Measurements from ENCODE around the gene SAMD15.
A peak's percentile ranks its signal among the peaks of the same experiment; 100 is the strongest.
"Not testable (repeated sequence)": the region's sequence is repeated elsewhere in the genome, so short reads cannot be mapped to it uniquely, and the experiment has no call there.

The SAMD15 gene

DNA sequence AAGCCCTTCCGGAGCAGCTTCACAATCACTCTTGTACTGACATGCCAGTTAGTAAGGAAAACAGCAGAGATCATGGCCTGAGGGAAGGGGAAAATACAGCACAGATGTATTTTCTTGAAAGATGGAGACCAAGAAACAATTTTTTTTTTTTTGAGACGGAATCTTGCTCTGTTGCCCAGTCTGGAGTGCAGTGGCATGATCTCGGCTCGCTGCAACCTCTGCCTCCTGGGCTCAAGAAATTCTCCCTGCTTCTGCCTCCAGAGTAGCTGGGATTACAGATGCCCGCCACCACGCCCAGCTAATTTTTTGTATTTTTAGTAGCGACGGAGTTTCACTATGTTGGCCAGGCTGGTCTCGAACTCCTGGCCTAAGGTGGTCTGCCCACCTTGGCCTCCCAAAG lies 39.9 kb upstream of the SAMD15 start:
- H3K27ac ChIP-seq (ENCODE audit: extremely low read depth, low read depth, low read length); H3K4me3 ChIP-seq (ENCODE audit: low read depth, low read length); CTCF ChIA-PET; H3K9me3 ChIP-seq (ENCODE audit: control insufficient read depth, insufficient read depth, low read depth, low read length); H3K4me1 ChIP-seq (ENCODE audit: control insufficient read depth, insufficient read depth, low read length); POLR2A ChIA-PET: not testable (repeated sequence)
- peaks cover 0 to 27% of the 10 kb centered on the region in 2 experiments; a peak in 2 of 3 replicates for H3K36me3 ChIP-seq (ENCODE audit: control insufficient read depth in 2 of 2, insufficient read depth in 1 of 2, low read length in 2 of 2)
- TF ChIP-seq ZNF121 (tag by site-specific recombination; IDR thresholded peaks at IDR 0.05): peak; percentile 45; the same call in 1 of the 2 replicates
- TF ChIP-seq, protein P1, sequence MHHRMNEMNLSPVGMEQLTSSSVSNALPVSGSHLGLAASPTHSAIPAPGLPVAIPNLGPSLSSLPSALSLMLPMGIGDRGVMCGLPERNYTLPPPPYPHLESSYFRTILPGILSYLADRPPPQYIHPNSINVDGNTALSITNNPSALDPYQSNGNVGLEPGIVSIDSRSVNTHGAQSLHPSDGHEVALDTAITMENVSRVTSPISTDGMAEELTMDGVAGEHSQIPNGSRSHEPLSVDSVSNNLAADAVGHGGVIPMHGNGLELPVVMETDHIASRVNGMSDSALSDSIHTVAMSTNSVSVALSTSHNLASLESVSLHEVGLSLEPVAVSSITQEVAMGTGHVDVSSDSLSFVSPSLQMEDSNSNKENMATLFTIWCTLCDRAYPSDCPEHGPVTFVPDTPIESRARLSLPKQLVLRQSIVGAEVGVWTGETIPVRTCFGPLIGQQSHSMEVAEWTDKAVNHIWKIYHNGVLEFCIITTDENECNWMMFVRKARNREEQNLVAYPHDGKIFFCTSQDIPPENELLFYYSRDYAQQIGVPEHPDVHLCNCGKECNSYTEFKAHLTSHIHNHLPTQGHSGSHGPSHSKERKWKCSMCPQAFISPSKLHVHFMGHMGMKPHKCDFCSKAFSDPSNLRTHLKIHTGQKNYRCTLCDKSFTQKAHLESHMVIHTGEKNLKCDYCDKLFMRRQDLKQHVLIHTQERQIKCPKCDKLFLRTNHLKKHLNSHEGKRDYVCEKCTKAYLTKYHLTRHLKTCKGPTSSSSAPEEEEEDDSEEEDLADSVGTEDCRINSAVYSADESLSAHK (tag by site-specific recombination; IDR thresholded peaks at IDR 0.05): peak; percentile 58; the same call in 1 of the 2 replicates

DNA sequence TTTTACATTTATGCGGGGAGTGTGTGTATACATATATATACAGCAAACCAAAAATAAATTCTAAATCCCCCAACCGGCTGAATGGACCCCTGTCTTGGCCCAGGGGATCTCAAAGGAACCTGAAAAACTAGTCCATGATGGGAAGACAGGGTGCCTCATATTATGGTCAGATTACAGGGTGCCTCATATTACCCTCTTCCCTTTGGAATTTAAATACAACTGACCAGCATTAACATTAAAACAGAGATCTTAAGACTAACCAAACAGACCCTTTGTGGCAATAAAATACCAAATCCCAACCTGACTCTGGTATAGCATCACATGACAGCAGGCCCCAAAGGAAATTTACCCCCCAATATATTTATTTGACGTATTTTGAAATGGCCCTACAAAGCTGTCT lies 39.3 kb upstream of the SAMD15 start:
- TF ChIP-seq, protein P2, sequence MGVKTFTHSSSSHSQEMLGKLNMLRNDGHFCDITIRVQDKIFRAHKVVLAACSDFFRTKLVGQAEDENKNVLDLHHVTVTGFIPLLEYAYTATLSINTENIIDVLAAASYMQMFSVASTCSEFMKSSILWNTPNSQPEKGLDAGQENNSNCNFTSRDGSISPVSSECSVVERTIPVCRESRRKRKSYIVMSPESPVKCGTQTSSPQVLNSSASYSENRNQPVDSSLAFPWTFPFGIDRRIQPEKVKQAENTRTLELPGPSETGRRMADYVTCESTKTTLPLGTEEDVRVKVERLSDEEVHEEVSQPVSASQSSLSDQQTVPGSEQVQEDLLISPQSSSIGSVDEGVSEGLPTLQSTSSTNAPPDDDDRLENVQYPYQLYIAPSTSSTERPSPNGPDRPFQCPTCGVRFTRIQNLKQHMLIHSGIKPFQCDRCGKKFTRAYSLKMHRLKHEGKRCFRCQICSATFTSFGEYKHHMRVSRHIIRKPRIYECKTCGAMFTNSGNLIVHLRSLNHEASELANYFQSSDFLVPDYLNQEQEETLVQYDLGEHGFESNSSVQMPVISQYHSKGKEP (tag by site-specific recombination; IDR thresholded peaks at IDR 0.05): no peak
- no peak for TF ChIP-seq ZNF624 (tag by site-specific recombination; IDR thresholded peaks at IDR 0.05)
- no peak for TF ChIP-seq ZFP69B (tag by site-specific recombination; IDR thresholded peaks at IDR 0.05)
- no peak for TF ChIP-seq ZNF350 (tag by site-specific recombination; IDR thresholded peaks at IDR 0.05)
- TF ChIP-seq, protein P3, sequence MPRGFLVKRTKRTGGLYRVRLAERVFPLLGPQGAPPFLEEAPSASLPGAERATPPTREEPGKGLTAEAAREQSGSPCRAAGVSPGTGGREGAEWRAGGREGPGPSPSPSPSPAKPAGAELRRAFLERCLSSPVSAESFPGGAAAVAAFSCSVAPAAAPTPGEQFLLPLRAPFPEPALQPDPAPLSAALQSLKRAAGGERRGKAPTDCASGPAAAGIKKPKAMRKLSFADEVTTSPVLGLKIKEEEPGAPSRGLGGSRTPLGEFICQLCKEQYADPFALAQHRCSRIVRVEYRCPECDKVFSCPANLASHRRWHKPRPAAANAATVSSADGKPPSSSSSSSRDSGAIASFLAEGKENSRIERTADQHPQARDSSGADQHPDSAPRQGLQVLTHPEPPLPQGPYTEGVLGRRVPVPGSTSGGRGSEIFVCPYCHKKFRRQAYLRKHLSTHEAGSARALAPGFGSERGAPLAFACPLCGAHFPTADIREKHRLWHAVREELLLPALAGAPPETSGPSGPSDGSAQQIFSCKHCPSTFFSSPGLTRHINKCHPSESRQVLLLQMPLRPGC (tag by site-specific recombination; IDR thresholded peaks at IDR 0.05): no peak
- no peak for TF ChIP-seq KLF10 (tag by site-specific recombination; IDR thresholded peaks at IDR 0.05)
- TF ChIP-seq ZNF843 (tag by site-specific recombination; IDR thresholded peaks at IDR 0.05): no peak
- no peak for TF ChIP-seq ZNF138 (tag by site-specific recombination; IDR thresholded peaks at IDR 0.05; ENCODE audit: borderline replicate concordance)
- TF ChIP-seq ZBTB17 (tag by site-specific recombination; IDR thresholded peaks at IDR 0.05): no peak
- no peak for TF ChIP-seq ZNF792 (tag by site-specific recombination; IDR thresholded peaks at IDR 0.05)
- no peak for TF ChIP-seq ZNF433 (tag by site-specific recombination; IDR thresholded peaks at IDR 0.05; ENCODE audit: low read depth)
- CTCF ChIA-PET: no interaction called here
- peaks cover 5% of the 10 kb centered on the region for H3K4me1 ChIP-seq (ENCODE audit: control insufficient read depth, insufficient read depth, low read length)
- no peak overlapping the region for H3K4me3 ChIP-seq (ENCODE audit: low read depth, low read length)
- no peak overlapping the region for H3K27ac ChIP-seq (ENCODE audit: extremely low read depth, low read depth, low read length)
- peaks cover 0 to 27% of the 10 kb centered on the region in 2 experiments; a peak in 2 of 3 replicates for H3K36me3 ChIP-seq (ENCODE audit: control insufficient read depth in 2 of 2, insufficient read depth in 1 of 2, low read length in 2 of 2)
- POLR2A ChIA-PET: no interaction called here
- H3K9me3 ChIP-seq (ENCODE audit: control insufficient read depth, insufficient read depth, low read depth, low read length): no peaks in the 10 kb centered on the region

DNA sequence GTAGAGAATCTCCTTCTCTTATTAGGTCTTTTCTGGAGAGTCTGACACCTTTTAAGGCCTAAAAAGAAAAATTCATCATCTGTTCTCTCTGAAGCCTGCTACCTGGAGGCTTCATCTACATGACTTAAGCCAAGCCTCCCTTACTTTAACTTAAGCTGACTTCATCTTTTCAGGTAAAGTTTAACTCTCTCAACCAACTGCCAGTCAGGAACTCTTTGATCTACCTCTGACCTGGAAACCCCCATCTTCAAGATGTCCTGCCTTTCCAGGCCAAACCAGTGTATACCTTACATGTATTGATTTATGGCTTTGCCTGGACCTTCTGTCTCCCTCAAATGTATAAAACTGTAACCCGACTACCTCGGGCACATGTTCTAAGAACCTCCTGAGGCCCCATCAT lies 38.9 kb upstream of the SAMD15 start:
- TF ChIP-seq ZNF530 (tag by site-specific recombination; IDR thresholded peaks at IDR 0.05; ENCODE audit: low read depth): no peak
- TF ChIP-seq HOXC10 (CRISPR knock-in tag; IDR thresholded peaks at IDR 0.05): no peak
- no peak for TF ChIP-seq ZNF48 (tag by site-specific recombination; IDR thresholded peaks at IDR 0.05)
- no peak for TF ChIP-seq OSR2 (tag by site-specific recombination; IDR thresholded peaks at IDR 0.05)
- TF ChIP-seq ZNF302 (tag by site-specific recombination; IDR thresholded peaks at IDR 0.05; ENCODE audit: low read depth): no peak
- TF ChIP-seq, protein P4, sequence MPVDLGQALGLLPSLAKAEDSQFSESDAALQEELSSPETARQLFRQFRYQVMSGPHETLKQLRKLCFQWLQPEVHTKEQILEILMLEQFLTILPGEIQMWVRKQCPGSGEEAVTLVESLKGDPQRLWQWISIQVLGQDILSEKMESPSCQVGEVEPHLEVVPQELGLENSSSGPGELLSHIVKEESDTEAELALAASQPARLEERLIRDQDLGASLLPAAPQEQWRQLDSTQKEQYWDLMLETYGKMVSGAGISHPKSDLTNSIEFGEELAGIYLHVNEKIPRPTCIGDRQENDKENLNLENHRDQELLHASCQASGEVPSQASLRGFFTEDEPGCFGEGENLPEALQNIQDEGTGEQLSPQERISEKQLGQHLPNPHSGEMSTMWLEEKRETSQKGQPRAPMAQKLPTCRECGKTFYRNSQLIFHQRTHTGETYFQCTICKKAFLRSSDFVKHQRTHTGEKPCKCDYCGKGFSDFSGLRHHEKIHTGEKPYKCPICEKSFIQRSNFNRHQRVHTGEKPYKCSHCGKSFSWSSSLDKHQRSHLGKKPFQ (tag by site-specific recombination; IDR thresholded peaks at IDR 0.05): no peak
- TF ChIP-seq ZNF670 (tag by site-specific recombination; IDR thresholded peaks at IDR 0.05; ENCODE audit: low read depth): no peak
- no peak for TF ChIP-seq EGR2 (tag by site-specific recombination; IDR thresholded peaks at IDR 0.05; ENCODE audit: low read depth)
- no peak for TF ChIP-seq ZFP37 (tag by site-specific recombination; IDR thresholded peaks at IDR 0.05)
- CTCF ChIA-PET: no interaction called here
- no peaks in the 10 kb centered on the region for H3K9me3 ChIP-seq (ENCODE audit: control insufficient read depth, insufficient read depth, low read depth, low read length)
- POLR2A ChIA-PET: no interaction called here
- H3K27ac ChIP-seq (ENCODE audit: extremely low read depth, low read depth, low read length): no peak overlapping the region
- H3K36me3 ChIP-seq (ENCODE audit: control insufficient read depth in 2 of 2, insufficient read depth in 1 of 2, low read length in 2 of 2): peaks cover 0 to 30% of the 10 kb centered on the region in 2 experiments; a peak in 2 of 3 replicates
- H3K4me3 ChIP-seq (ENCODE audit: low read depth, low read length): no peak overlapping the region
- peaks cover 10% of the 10 kb centered on the region for H3K4me1 ChIP-seq (ENCODE audit: control insufficient read depth, insufficient read depth, low read length)

Measured in HEK293 (cell line).